Peyer's patch (tissue), 4 donors: Measurements from ENCODE around the gene FTCDNL1.

ENCODE experiments used
- POLR2A ChIP-seq, 2 donors: fragments of 450-650 bp; IDR thresholded peaks; one replicate each; pipeline ENCODE4 v1.5.1; 2017; ENCODE audit warnings: antibody characterized with exemption in 2 of 2, mild to moderate bottlenecking in 2 of 2, moderate library complexity in 2 of 2
- TF ChIP-seq, protein P1 (sequence below), 6 experiments: fragments of 450-650 bp in 4 of 6; fragments of 200-600 bp in 2 of 6; sonication (generic) in 1 of 6; IDR thresholded peaks; one replicate each; pipeline ENCODE4 v1.5.1; 2017 to 2019; ENCODE audit warnings: antibody characterized with exemption in 6 of 6, mild to moderate bottlenecking in 3 of 6, moderate library complexity in 1 of 6

GRCh38 chr2:199744724-199745123 lies 106.3 kb downstream of the FTCDNL1 start:
- TF ChIP-seq POLR2A (IDR thresholded peaks at IDR 0.05): no peak
- TF ChIP-seq, protein P1, sequence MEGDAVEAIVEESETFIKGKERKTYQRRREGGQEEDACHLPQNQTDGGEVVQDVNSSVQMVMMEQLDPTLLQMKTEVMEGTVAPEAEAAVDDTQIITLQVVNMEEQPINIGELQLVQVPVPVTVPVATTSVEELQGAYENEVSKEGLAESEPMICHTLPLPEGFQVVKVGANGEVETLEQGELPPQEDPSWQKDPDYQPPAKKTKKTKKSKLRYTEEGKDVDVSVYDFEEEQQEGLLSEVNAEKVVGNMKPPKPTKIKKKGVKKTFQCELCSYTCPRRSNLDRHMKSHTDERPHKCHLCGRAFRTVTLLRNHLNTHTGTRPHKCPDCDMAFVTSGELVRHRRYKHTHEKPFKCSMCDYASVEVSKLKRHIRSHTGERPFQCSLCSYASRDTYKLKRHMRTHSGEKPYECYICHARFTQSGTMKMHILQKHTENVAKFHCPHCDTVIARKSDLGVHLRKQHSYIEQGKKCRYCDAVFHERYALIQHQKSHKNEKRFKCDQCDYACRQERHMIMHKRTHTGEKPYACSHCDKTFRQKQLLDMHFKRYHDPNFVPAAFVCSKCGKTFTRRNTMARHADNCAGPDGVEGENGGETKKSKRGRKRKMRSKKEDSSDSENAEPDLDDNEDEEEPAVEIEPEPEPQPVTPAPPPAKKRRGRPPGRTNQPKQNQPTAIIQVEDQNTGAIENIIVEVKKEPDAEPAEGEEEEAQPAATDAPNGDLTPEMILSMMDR (IDR thresholded peaks at IDR 0.05): no peak
